ENCODE data around the gene TYW5. TPM values are rescaled to one million over a fixed set of nuclear protein-coding genes. Genes with fewer than 3 reads are reported as not detected.

The TYW5 gene
- total RNA-seq, 1 experiment from 2014 or later, result 7.2 TPM

- H4K20me1 ChIP-seq (ENCODE audit: insufficient read depth), result no peaks in the 10 kb centered on the region
- H3K36me3 ChIP-seq (ENCODE audit: low read depth), result no peaks in the 10 kb centered on the region
- DNase-seq, result no peak
- no peaks in the 10 kb centered on the region for H3K4me1 ChIP-seq (replicated peaks; ENCODE audit: insufficient read depth)
- no peaks in the 10 kb centered on the region for H3F3A ChIP-seq (ENCODE audit: insufficient read depth, low read depth)
- no peak overlapping the region for H3K27ac ChIP-seq
- no peaks in the 10 kb centered on the region for H3K9me2 ChIP-seq (ENCODE audit: insufficient read depth)
- ChIA-PET POLR2A (ENCODE audit: unreplicated experiment) (interaction anchor here (0.7 kb wide), 1 partner anchor 674 kb away, joined by 8 read pairs; no protein-coding TSS in a partner anchor), CTCF (no interaction called here)
- H3K9me3 ChIP-seq (ENCODE audit: insufficient read depth, low read depth), result no peaks in the 10 kb centered on the region
- H3K79me2 ChIP-seq (ENCODE audit: low read depth), result no peaks in the 10 kb centered on the region
- no peaks in the 10 kb centered on the region for H3K27me3 ChIP-seq (ENCODE audit: insufficient read depth, low read depth)
- no peak overlapping the region for H3K4me3 ChIP-seq
- TF ChIP-seq EZH2 (IDR thresholded peaks at IDR 0.05; ENCODE audit: low read depth) (no peak), CTCF (conservative IDR thresholded peaks at IDR 0.05) (no peak)
- no peak overlapping the region for H2AFZ ChIP-seq
- H3K4me2 ChIP-seq, result no peak overlapping the region
- intact Hi-C loops (cut with micrococcal nuclease; ENCODE audit: unreplicated experiment), result no loop called here
- no TSS peak for BruUV-seq (replicated peaks)
Measured at GRCh38 chr2:199901942-199902341, 53.3 kb downstream of the TYW5 start.

GRCh38 chr2:199896617-199897016 lies 58.7 kb downstream of the TYW5 start:
- Histone ChIP-seq H3K9me2 (ENCODE audit: insufficient read depth) (no peaks in the 10 kb centered on the region), H3K79me2 (ENCODE audit: low read depth) (no peaks in the 10 kb centered on the region), H3K36me3 (ENCODE audit: low read depth) (no peaks in the 10 kb centered on the region), H3K4me2 (no peak overlapping the region), H3K4me1 (replicated peaks; ENCODE audit: insufficient read depth) (no peaks in the 10 kb centered on the region), H4K20me1 (ENCODE audit: insufficient read depth) (no peaks in the 10 kb centered on the region), H3F3A (ENCODE audit: insufficient read depth, low read depth) (no peaks in the 10 kb centered on the region), H3K4me3 (no peak overlapping the region), H3K27ac (no peak overlapping the region), H3K9me3 (ENCODE audit: insufficient read depth, low read depth) (no peaks in the 10 kb centered on the region), H3K27me3 (ENCODE audit: insufficient read depth, low read depth) (no peaks in the 10 kb centered on the region), H2AFZ (no peak overlapping the region)
- DNase-seq, result no peak
- POLR2A ChIA-PET (ENCODE audit: unreplicated experiment), result interaction anchor here (0.6 kb wide), 1 partner anchor 42 kb away, joined by 7 read pairs; no protein-coding TSS in a partner anchor
- intact Hi-C loops (cut with micrococcal nuclease; ENCODE audit: unreplicated experiment), result no loop called here
- BruUV-seq (replicated peaks), result no TSS peak
- CTCF ChIA-PET, result interaction anchor here (0.6 kb wide), 1 partner anchor 33 kb away, joined by 3 read pairs; no protein-coding TSS in a partner anchor
- no peak for TF ChIP-seq EZH2 (IDR thresholded peaks at IDR 0.05; ENCODE audit: low read depth)
- no peak for TF ChIP-seq CTCF (conservative IDR thresholded peaks at IDR 0.05)

- H4K20me1 ChIP-seq (ENCODE audit: insufficient read depth), result no peaks in the 10 kb centered on the region
- POLR2A ChIA-PET (ENCODE audit: unreplicated experiment), result no interaction called here
- no peak overlapping the region for H3K27ac ChIP-seq
- no peak overlapping the region for H2AFZ ChIP-seq
- no peak overlapping the region for H3K4me2 ChIP-seq
- intact Hi-C loops (cut with micrococcal nuclease; ENCODE audit: unreplicated experiment), result no loop called here
- TF ChIP-seq EZH2 (IDR thresholded peaks at IDR 0.05; ENCODE audit: low read depth) (no peak), CTCF (conservative IDR thresholded peaks at IDR 0.05) (no peak)
- H3K9me3 ChIP-seq (ENCODE audit: insufficient read depth, low read depth), result no peaks in the 10 kb centered on the region
- no TSS peak for BruUV-seq (replicated peaks)
- no peak for DNase-seq
- no peaks in the 10 kb centered on the region for H3K27me3 ChIP-seq (ENCODE audit: insufficient read depth, low read depth)
- H3K4me3 ChIP-seq, result no peak overlapping the region
- H3K9me2 ChIP-seq (ENCODE audit: insufficient read depth), result no peaks in the 10 kb centered on the region
- no peaks in the 10 kb centered on the region for H3K4me1 ChIP-seq (replicated peaks; ENCODE audit: insufficient read depth)
- no peaks in the 10 kb centered on the region for H3K79me2 ChIP-seq (ENCODE audit: low read depth)
- CTCF ChIA-PET, result no interaction called here
- no peaks in the 10 kb centered on the region for H3F3A ChIP-seq (ENCODE audit: insufficient read depth, low read depth)
- H3K36me3 ChIP-seq (ENCODE audit: low read depth), result no peaks in the 10 kb centered on the region
Measured at GRCh38 chr2:199895406-199895805, 59.9 kb downstream of the TYW5 start.
